Left renal cortex interstitium (tissue), 4 donors: Measurements from ENCODE around the gene EDIL3. TPM values are rescaled to one million over a fixed set of nuclear protein-coding genes. Genes with fewer than 3 reads are reported as not detected.

Experiments used
- DNase-seq, 4 donors: peaks; one replicate each; pipeline ENCODE4 v3.0.0-alpha.2; 2013; ENCODE audit warnings: low read depth in 4 of 4, low spot score in 2 of 4, missing footprints in 1 of 4
- polyA plus RNA-seq, 4 donors: library from polyadenylated mRNA; unstranded; fragments of 120-200 nt; gene quantifications; one replicate each; pipeline ENCODE4 v1.2.1, GENCODE V29; 2013; ENCODE audit not compliant: insufficient read length in 4 of 4

The EDIL3 gene
- polyA plus RNA-seq, 4 donors, result 44.1 to 61.7 (median 49.6) TPM

DNA sequence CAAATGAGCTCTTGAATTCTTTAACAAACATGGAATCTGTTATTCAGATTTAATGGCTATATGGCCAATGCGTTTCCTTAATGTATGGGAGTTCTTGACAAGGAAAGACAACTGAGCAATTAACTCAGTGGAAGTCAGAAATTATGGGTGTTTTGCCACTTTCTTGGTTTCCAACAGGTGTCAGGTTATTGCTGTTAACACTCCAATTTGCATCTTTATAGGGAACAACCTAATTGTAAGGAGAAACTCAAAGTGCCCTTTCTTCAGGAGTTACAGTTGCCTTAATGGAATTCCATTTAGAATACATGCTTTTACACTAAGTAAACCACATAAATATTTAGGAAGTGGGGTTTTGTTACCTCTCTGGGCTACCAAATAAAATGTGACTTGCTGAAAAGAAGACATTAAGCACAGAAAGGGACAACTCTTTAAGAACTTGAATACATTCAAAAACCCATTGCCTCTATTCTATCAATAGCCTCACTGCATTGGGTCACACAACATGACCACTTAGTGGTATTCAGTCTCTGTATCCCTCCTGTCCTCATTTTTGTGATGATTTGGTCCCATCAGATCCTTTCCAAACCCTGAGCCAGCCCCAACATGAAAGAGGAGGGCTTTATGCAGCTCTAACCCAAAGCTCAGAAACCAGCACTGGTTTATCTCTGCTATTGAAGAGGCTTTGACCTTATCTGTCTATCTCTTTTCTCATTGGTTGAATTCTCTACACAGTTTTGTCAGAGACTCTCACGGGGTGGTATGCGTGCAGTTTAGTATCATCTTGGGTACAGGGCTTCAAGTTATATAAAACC lies 118.7 kb downstream of the EDIL3 start:
- no peak for DNase-seq

DNA sequence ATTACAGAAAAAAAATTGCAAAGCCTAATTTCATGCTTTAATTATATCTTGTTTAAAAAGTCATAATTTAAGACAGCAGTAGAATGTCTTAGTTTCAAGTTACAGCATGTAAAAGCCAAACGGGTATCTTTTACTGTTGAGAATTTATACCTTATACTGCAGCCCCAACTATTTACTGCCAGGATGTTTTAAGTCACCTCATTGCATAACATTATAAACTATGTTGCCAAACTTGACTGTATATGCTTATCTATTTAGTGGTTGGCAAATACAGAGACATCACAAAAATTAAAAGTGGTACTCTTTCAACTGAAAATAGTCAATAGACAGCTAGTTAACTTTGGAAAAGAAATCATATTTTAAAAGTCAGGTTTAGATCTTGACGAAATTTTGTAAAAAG lies 119.5 kb downstream of the EDIL3 start:
- DNase-seq, result no peak

DNA sequence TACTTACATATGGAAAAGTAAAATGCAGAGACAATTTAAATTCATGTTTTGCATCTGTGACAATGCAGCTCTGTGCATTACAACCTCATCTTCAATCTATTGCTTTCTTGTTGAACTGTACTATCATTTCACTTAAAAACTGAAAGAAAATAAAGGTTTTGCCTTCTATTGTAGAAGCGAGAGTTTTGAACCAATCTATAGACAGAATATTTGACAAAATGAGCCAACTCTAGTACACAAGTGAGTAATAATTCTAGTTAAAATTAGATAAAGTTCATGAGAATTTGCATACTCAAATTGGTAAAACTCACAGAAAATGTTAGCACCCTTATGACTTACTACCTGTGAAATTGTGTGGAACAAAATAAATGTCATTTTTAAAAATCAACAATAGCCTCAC lies 123.7 kb downstream of the EDIL3 start:
- no peak for DNase-seq

DNA sequence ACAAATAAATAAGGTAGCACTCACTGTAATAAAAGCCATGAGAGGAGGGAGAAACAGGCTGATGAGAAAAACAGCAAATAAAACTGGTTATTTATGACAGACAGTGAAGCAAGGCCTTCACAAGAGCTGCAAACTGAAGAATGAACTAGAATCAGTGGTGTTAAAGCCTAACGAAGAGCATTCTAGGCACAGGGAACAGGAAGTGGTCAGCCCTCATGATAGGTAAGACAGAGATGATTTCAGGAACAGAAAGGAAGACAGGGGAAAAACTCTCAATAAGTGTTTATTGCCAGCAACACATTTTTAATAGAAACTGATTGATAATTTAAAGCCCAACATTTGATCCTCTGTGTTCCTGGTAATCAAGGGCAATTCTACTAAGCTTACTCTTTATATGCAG lies 124.5 kb downstream of the EDIL3 start:
- DNase-seq, result no peak

DNA sequence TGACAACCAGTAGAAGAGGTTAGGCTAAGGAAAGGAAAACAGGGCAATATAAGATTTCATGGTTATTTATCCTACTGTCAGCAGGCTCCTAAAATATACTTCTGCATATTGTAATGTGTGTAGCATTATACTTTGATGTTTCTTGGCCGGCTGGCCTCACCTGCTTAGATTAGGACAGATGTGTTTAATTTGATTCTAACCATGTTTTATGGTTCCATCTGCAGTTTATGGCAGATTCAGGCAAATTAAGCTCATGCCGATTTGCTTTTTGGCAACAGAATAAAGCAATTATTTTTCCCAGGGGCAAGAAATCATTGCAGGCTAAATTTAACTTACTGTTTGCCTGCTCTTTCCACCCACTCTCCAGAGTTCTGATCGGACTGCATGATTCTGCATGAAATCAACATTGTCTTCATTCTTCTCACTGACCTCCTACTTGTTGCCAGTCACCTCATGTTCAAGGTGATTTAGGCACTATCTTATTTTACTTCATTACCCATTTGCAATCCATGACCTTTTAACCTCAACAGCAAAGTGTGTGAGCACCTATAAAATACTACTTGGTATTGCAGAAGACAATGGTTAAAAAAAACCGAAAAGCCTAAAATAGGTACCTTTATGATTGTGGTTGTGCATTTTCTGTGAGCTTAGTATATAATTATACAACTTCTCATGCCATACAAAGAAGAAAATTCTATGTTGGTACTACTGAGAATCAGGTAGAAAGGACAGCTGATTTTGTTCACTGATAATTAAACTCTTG lies 125.2 kb downstream of the EDIL3 start:
- DNase-seq, result no peak

DNA sequence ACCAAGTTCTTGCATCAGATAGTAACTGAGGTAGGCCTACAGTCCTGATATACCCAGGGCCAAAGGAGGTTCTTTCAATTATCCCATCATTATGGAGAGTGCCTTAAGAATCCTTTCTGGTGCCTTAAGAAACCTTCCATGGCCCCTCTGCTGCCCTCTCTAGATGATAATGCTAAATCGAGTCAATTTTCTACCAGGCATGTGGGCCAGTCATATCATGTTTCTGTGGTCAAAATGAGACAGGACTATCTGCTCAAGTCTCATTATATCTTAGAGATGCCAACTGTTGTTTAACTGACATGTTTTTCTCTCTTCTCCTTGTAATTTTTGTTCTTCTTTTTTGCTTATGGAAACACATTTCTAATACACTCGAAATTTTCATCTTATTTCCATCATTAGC lies 127.6 kb downstream of the EDIL3 start:
- no peak for DNase-seq

DNA sequence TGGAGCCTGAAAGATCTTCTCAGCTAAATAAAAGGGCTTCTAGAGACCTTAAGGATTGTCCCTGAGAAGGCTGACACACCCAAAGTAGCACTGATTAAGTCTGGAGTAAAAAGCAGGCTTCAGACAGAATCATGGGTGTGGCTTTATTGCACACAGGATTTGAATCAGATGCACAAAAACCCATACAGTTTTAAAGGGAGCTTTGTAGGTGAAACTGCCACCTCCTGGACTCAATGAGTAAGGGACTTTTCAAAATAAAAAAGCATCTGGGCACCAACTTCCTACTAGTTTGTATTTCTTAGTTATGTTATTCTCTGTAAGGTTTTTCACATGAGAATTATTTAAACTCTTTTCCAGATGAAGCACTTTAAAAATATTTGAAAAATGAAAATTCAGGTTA lies 129.4 kb downstream of the EDIL3 start:
- no peak for DNase-seq

DNA sequence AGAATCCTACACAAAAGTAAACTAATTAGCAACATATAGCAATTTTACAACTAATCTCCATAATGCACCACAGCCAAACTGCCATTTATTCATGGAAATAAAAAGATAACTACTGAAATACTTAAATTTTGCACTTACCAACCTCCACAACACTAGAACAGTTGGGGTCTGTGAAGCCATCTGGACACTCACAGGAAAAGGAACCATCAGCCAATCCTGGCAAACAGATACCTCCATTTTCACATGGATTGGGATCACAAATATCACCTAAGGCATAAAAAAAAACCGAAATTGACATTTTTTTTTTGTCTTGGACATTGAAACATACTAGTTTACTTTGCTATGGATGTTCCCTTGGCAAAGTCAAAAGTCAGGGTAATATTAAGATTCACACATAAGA lies 130.7 kb downstream of the EDIL3 start:
- DNase-seq, result no peak

DNA sequence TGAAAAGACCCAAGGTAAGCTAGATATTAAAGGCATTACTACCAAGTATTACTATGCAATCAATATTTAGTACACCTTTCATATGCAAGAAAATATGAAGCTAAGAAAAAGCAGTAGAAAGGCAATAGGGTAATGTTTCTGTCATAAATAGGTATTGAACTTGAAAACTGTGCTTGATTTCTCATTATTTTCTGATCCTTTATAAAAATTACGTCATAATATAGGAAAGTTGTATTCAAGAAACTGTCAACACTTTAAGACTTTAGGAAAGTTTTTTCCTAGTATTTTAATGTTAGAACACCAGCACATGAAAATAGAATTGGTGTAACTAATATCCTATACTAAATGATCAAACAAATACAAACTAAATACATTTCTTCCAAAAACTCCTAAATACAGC lies 133.2 kb downstream of the EDIL3 start:
- no peak for DNase-seq

DNA sequence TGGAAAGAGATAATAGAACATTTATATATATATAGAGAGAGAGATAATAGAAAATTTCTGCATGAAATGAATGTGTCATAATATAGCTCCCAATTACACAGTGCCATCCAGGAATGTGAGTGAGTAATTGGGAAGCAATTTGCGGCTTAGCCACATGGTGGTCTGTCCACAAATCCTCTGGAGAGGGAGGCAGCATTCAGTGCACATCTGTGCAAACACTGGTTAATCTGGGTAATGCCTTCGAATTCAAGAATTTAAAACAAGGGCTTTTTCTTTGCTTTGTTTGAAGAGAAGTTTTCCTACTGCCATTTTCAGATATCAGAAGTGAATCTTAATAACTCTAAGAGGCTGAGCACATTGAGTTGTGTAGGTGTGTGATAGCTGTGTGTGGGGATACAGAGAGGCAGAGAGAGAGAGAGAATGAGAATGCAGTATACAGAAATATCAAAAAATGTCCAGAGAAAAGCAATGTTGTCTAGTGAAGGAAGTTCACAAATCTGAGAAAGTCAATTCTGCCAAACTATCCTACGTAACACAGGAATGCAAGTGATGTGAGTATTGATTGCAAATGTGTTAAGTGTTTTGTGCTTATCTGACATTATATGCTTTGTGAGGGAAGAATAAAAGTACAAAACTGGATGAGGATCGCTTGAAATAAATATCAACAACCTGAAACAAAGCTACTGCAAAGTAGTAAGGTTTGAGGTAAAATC lies 134.6 kb downstream of the EDIL3 start:
- DNase-seq, result no peak

DNA sequence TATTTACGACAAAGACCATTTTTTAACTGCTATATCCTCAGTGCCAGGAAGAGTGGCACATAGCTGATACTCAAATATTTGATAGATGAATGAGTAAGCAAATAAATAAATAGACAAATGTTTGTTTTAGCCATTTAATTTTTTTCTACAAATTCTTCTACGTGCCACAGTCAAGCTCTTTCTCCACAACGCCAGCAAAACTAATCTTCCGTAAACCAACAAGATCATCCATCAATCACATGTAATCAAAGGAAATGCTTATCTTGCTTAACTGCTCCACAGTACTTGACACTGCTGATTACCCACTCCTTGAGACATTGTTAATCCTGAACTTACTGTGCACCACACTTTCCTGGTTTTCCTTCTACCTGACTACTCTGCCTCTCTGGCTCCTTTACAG lies 136.7 kb downstream of the EDIL3 start:
- DNase-seq, result no peak

DNA sequence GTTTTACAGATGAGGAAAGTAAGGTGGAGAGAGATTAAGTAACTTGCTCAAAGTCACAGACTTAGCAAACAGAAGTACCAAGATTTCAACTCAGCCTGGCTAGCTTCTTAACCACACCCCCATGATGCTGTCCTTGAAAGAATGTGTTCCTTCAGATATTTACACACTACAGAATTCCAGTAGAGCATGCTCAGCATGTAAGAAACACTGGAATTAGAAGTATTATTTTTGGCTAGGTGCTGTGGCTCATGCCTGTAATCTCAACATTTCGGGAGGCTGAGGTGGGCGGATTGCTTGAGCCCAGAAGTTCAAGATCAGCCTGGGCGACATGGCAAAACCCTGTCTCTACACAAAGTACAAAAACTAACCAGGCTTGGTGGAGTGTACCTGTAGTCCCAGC lies 142.4 kb downstream of the EDIL3 start:
- no peak for DNase-seq

DNA sequence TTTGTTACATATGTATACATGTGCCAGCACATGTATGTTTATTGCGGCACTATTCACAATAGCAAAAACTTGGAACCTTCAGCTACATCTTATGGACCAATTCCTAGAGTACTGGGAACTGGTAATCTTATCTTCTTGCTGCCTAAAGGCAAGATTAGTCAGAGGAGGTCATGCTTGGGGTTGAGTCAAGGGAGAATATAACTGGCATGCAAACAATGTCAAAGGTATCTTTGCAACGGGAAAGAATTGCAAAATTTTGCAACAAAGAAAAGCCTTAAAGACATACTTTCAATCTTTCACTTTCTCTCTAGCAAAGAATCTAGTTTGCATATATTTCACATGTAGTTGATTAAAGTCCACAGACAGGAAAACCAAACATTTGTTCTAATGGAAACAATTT lies 145.2 kb downstream of the EDIL3 start:
- DNase-seq, result no peak

DNA sequence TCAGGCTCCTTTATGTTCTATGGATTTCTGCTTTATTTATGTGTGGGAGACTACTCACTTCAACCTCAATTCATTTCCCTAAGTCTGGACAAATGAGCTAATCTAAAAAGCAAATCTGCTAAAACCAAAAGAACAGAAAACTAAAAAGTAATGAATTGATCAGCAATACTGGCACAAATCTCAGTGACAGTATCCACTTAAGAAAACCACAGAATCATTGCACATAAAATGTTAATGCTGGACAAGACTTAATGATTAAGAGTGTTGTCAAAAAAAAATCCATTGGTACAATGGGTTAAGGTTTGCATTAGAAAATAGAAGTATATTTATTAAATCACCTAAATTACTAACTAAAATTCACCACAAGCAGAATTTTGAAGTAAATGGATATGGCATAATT lies 147.6 kb downstream of the EDIL3 start:
- no peak for DNase-seq

DNA sequence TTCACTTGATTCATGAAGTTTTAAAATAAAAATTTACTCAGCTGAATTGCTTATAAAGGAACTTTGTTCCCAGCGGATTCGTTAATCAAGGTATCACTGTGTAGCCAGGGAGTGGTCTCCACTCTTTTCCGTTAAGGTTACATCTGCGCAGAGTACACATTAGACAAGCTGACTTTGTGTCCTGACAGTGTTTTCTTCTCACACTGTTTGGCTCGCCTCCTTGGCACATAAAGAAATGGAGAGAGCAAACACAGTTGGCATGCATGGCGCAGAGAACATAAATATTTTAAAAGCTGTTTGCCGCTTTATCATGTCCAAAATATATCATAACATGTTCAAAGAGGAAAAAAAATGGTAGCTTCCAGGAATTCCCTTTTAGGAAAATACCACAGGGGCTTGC lies 153.2 kb downstream of the EDIL3 start:
- DNase-seq, result no peak

DNA sequence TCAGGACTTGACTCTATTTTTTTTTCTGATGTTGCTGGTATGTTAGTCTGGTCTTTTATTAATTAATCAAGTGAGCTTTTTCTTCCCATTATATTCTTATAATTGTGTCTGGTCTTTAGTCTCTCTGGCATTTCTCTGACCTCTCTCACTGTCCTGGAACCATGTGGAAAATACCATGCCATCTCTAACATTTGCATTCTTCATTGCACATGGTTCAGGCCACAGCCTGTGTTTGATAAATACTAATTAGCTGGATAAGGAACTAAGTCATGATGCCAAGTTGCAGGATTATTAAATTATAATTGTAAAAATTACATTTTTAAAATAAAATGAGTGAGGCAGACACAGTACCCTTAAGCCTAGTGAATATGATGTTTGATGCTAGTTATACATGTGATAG lies 155.6 kb downstream of the EDIL3 start:
- DNase-seq, result no peak

DNA sequence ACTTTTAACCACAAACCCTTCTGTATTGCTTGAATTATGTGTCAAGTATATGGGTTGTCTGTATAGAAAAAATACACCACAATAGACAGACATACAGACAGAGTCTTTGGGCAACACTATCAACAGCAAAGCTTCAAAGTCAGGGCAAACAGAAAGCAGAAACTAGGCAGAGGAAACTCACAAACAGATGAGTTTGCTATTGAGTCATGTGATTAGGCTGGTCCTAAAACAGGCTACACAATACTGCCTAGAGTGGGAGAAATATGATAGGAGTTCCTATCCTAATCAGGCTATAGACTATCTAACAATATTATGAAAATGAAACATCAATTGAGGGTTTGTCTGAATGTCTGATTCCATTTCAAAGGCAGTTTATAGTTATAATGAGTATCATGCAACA lies 156.4 kb downstream of the EDIL3 start:
- no peak for DNase-seq

DNA sequence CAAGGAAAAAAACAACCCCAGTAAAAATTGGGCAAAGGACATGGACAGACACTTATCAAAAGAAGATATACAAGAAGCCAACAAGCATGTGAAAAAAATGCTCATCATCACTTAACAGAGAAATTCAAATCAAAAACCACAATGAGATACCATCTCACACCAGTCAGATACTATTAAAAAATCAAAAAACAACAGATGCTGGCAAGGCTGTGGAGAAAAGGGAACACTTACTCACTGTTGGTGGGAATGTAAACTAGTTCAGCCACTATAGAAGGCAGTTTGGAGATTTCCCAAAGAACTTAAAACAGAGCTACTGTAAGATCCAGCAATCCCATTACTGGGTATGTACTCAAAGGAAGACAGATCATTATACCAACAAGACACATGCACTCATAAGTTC lies 157.4 kb downstream of the EDIL3 start:
- no peak for DNase-seq

DNA sequence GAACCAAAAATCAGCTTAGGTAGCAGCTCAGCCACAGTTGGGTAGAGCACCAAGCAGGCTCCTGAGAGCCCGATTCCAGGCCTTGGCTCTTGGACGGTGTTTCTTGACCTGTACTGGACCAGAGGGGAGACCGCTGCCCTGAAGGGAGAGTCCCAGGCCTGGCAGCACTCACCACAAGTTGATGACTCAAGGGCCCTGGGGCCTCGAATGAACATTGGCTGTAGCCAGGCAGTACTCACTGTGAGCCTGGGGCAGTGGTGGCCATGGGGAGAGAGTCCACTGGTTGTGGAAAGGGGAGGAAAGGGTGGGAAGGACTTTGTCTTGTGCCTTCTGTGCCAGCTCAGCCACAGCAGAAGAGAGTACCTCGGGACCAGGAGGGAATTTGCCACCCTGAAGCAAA lies 166.1 kb downstream of the EDIL3 start:
- no peak for DNase-seq

DNA sequence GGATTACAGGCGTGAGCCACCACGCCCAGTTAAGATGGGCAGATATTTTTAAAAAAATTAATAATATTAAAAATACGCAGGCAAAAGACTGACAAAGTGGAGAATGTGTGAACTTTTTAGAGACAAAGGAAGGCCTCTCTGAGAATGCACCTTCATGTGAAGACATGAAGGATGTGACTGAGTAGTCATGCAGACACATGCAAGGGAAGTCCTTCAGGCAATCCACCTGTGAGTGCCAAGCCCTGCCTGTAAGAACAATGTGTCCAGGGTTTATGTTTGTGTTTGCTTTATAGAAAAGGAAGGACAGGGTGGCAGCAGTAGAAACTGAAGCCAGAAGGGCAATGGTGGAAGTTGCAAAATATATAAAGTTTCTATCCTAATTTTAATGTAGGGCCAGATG lies 169.2 kb downstream of the EDIL3 start:
- DNase-seq, result no peak

DNA sequence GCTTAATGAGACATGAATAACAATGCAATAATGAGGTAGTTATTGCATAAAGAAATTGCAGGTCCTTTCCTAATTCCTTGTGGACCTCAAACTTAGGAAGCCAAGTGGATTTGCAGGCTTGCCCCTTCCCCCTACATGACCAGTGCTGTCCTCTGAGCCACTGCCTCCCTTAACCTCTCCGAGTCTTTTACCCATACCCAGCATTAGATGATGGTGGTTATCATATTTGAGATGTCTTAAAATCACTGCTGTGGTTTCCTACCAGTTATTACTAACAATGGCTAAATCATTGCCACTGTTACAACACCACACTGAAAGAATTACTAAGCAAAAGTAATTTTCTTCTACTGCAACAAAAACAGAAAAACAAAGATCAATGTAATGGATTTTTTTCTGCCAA lies 170.8 kb downstream of the EDIL3 start:
- no peak for DNase-seq

DNA sequence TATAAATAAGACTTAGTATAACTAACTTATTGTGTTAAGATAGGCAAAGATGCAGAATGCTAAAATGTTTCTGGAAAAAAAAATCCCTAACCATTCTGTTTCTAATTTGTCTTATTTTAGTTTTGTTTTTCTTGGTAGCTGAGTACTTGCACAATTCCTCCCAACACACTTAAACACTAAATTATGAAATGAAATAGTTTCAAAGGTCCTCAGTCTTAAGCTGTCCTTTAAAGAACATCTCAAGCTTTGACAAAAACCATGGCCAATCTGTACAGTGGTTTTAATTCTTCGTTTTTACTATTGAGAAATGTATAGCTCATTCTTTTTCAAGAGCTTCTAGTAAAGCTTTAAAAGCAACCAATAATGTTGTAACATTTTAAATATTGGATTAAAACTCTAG lies 171.5 kb downstream of the EDIL3 start:
- DNase-seq, result no peak
